UCSD-AML1 (cell line): Measurements from ENCODE around the gene DNAJB5.
"Not testable (repeated sequence)": the region's sequence is repeated elsewhere in the genome, so short reads cannot be mapped to it uniquely, and the experiment has no call there.

Source experiments
- DNase-seq: peaks from one replicate; lab custom pipeline; 2025; ENCODE audit not compliant: unreplicated experiment; lab: John Stamatoyannopoulos, UW

Gene DNAJB5

GRCh38 chr9:34998266-34998665, 8.7 kb downstream of the DNAJB5 start:
- no peak for DNase-seq

DNA sequence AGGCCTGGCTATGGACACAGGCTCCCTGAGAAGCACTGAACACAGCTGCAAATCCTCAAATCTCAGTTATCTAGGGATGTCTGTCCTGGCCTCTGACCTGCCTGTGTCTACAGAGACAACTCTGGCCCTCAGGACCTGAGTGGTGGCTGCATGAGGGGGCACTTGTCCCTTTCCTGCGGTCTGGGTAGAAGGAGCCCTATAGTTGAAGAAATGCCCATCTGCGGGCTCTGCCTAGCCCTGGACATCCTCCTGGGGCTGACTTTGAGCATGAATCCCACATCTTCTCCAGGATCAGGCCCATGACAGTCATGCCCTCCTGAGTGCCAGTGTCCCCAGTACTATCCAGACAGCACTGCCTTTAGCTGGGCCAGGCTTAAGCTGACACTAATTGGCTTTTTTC, 10.0 kb downstream of the DNAJB5 start:
- no peak for DNase-seq

DNA sequence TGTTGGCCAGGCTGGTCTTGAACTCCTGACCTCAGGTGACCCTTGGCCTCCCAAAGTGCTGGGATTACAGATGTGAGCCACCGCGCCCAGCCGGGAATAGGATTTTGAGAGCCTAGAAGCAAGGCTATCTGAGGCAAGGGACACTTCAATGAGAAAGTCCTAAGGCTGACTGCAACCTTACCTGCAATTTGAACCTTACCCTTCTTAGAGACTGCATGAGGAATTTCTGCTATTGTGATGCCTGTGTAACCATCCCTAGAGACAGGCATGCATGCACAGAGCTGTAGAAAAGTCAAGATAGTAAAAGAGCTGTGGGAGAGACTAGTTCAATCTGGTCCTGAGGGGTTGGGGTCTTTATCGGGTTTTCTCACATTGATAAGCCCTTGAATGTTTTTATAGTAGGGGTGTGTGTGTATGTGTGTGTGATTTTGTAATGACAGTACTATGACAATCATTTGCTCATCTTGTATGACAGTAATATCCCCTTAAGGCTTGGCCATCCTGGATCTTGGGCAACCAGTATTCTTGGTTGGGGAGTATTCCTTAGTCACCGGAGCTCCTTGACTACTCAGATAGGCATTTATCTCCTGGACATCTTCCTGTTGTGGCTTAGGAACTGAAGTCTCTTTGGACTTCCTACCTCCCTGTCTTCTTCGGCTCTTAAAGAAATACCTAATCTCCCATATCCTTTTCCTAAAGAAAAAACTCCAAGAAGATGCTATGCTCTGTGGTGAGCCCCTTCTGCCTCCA, 11.2 kb downstream of the DNAJB5 start:
- DNase-seq: no peak

DNA sequence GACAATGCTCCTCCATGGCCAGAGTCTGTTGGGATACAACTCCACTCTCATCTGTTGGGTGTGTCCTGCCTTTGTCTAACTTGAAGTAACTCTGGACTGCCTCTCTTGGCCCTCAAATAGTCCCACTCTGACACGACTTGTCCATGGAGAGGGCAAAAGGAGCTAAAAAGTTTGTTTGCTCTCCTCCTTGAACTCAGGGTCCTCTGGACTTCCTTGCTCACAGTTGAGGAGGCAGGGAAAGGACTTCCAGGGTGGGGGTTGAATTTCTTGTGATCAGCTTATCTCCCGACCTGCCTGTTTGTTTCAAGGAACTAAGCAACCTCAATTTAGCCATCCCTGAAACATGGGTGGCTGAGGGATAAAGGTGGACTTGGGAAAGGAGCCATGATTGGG, 11.7 kb downstream of the DNAJB5 start:
- no peak for DNase-seq

DNA sequence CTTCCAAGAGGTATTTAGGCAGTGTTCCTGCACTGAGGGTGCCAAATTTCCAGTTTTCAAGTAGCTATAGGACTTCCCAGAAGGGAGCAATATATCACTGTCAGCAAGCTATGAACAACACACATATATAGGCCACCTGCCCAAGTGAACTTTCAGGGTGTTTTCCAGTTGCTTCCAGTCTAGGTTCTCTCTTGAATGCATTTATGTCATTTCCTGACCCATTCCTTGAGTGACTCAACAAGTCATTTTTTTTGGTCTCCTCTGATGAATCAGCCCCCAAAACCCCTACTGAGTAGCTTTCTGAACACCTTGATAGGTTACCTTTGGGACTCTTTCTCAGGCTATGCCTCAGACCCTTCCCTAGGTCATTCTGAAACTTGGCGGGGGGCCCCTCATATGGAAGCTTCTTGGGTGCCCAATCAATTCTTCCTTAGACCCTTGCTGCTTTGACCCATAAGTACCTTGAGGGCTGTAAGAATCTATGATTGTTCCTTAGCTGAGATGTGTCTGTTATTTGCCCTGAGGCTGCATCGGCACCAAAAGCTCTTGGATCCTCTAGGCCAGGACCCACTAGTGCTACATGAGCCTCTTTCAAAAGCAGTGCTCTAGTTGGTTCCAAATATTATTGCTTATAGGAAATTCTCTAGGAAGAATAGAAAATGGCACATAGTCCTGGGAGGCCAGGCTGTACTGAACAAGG, 12.4 kb downstream of the DNAJB5 start:
- no peak for DNase-seq

GRCh38 chr9:35002623-35003022, 13.1 kb downstream of the DNAJB5 start:
- DNase-seq: no peak

- DNase-seq: not testable (repeated sequence)
These were observed 14.8 kb downstream of the DNAJB5 start for GRCh38 chr9:35004299-35004698.

GRCh38 chr9:35010351-35010958, 20.9 kb downstream of the DNAJB5 start:
- no peak for DNase-seq

DNA sequence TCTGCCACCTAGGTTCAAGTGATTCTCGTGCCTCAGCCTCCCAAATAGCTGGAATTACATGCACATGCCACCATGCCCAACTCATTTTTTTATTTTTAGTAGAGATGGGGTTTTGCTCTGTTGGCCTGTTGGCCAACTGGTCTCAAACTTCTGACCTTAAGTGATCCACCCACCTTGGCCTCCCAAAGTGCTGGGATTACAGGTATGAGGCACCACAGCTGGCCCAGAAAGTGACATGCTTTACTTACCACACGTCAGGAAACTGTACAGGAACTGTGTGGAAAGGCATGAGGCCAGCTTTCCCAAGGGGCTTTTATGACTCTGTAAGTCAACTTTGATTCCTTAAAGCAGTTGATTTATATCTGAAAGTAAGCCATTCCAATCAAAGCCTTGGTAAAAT, 25.0 kb downstream of the DNAJB5 start:
- no peak for DNase-seq

GRCh38 chr9:35023443-35023842, 33.9 kb downstream of the DNAJB5 start:
- DNase-seq: peak; percentile 38

- DNase-seq: no peak
These were observed 37.1 kb downstream of the DNAJB5 start for GRCh38 chr9:35026671-35027070.

DNA sequence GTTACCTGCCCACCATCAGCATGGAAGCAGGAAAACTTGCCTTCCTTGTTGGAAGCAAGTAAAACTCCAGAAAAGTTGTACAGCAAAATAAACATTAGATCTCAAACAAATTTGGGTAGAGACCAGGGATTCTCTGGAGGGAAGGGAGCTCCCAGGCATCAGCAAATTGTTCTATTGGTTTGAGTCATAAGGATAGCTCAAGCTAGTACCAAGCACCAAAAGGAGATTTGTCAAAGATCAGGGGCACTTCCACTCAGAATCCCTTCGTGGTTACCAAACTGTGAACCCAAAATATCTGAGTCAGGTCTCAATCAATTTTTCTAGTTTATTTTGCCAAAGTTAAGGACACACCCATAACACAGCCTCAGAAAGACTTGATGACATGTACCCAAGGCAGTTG, 37.8 kb downstream of the DNAJB5 start:
- DNase-seq: no peak

GRCh38 chr9:35027860-35028259, 38.3 kb downstream of the DNAJB5 start:
- no peak for DNase-seq

- DNase-seq: no peak
These were observed 38.8 kb downstream of the DNAJB5 start for GRCh38 chr9:35028341-35028740.

GRCh38 chr9:35029241-35029640, 39.7 kb downstream of the DNAJB5 start:
- DNase-seq: no peak

DNA sequence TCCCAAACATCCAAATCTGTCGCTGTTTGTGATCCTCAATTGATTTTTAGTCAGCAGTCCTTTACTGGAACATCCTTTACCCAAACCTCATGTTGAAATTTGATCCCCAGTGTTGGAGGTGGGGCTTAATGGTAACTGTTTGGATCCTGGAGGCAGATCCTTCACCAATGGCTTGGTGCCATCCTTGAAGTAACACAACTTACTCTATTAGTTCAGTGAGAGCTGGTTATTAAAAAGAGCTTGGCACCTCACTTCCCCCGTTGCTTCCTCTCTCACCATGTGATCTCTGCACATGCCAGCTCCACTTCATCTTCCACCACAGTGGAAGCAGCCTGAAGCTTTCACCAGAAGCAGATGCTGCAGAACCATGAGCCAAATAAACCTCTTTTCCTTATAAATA, 40.3 kb downstream of the DNAJB5 start:
- no peak for DNase-seq

DNA sequence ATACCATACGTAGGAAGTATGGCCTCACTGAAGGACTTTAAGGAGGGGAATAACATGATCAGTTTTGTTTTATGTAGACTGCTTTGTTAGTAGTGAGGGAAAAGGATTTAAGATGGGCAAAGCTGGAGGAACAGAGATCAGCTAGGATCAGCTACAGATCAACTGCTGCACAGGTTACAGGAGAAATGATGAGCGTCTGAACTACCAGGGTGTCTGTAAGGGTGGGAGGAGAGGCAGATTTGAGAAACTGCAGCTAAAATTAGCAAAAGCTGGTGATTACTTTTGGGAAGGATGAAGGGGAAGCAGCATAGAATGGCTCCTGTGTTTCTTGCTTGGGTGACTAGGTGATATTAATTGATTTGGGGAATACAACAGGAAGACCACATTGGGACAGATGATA, 43.6 kb downstream of the DNAJB5 start:
- DNase-seq: no peak

DNA sequence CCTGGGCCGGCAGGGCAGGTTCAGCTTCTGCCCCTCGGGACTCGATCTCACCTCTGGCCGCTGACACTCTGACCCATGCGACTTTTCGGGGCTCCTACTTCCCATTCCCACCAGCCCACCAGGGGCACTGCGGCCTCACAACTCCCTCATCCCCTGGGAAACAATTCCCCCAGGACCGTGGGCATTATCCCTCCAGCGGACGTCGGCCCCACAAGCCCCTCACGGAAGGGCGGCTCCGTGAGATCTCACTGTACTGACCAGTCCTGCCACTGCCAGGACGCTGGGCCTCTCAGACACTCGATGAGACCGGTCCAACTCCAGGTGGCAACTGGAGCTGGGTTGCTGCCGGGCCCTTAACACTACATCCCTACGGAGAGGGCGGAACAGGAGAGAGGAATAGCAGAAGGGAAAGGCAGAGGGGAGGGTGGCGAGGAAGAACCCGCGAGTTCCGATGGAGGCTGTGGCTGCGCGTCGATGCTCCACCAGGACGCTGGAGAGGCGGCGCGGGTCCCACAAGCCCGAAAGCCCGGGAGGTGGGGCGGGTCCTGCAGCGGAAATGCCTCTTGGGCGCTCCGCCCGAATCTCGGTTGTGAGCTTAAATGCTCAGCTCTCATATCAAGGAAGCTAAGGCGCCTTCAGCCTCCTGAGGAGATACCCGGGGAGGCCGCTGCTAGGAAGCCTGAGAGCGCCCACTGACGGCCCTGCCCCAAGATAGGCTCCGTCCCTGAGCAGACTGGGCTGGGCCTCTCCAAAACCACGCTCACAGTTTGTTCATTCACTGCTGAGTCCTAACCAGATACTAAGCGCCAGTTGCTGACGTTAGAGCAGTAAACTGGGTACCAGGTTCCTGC, 46.5 kb downstream of the DNAJB5 start:
- no peak for DNase-seq

GRCh38 chr9:35042081-35042604, 52.6 kb downstream of the DNAJB5 start:
- DNase-seq: peak; percentile 19

- no peak for DNase-seq
These were observed 53.5 kb downstream of the DNAJB5 start for GRCh38 chr9:35042891-35043545.

GRCh38 chr9:35044071-35044470, 54.5 kb downstream of the DNAJB5 start:
- DNase-seq: no peak
